ENCODE data around the gene TBC1D8B. TPM values are rescaled to one million over a fixed set of nuclear protein-coding genes. Genes with fewer than 3 reads are reported as not detected.

TBC1D8B gene
- total RNA-seq, 1 donor from 2014 or later: 1.4 TPM

GRCh38 chrX:106875151-106875550 lies 72.7 kb downstream of the TBC1D8B start:
- Histone ChIP-seq H3K27me3 (no peaks in the 10 kb centered on the region), H3K9ac (no peak overlapping the region), H4K20me1 (ENCODE audit: low read depth) (no peaks in the 10 kb centered on the region), H3F3A (ENCODE audit: low read depth) (no peaks in the 10 kb centered on the region), H3K36me3 (no peaks in the 10 kb centered on the region), H3K4me2 (no peak overlapping the region), H3K27ac (no peak overlapping the region), H3K79me2 (ENCODE audit: low read depth) (no peaks in the 10 kb centered on the region), H3K4me3 (no peak overlapping the region), H2AFZ (replicated peaks) (no peak overlapping the region), H3K9me3 (ENCODE audit: low read depth) (peaks cover 4% of the 10 kb centered on the region), H3K4me1 (no peaks in the 10 kb centered on the region)
- Mint-ChIP-seq H3K27me3 (ENCODE audit: insufficient read depth, low read depth) (no peaks in the 10 kb centered on the region), H3K27ac (no peak overlapping the region), H3K9me3 (no peaks in the 10 kb centered on the region), H3K4me3 (no peak overlapping the region), H3K36me3 (no peaks in the 10 kb centered on the region), H3K4me1 (no peaks in the 10 kb centered on the region)
- no peak for TF ChIP-seq EZH2phosphoT487 (IDR thresholded peaks at IDR 0.05)
- no peak for TF ChIP-seq CTCF (IDR thresholded peaks at IDR 0.05)
- TF ChIP-seq EZH2 (IDR thresholded peaks at IDR 0.05): no peak
- DNase-seq (ENCODE audit: low spot score): no peak

GRCh38 chrX:106889468-106889867 lies 87.0 kb downstream of the TBC1D8B start:
- Mint-ChIP-seq H3K36me3 (no peaks in the 10 kb centered on the region), H3K27ac (no peak overlapping the region), H3K4me3 (no peak overlapping the region), H3K4me1 (peaks cover 2% of the 10 kb centered on the region), H3K9me3 (no peaks in the 10 kb centered on the region), H3K27me3 (ENCODE audit: insufficient read depth, low read depth) (peaks cover 5% of the 10 kb centered on the region)
- H4K20me1 ChIP-seq (ENCODE audit: low read depth): no peaks in the 10 kb centered on the region
- H3K27me3 ChIP-seq: no peaks in the 10 kb centered on the region
- no peak overlapping the region for H3K4me3 ChIP-seq
- no peak for TF ChIP-seq EZH2 (IDR thresholded peaks at IDR 0.05)
- TF ChIP-seq CTCF (IDR thresholded peaks at IDR 0.05): no peak
- no peak for TF ChIP-seq EZH2phosphoT487 (IDR thresholded peaks at IDR 0.05)
- H3K36me3 ChIP-seq: no peaks in the 10 kb centered on the region
- no peaks in the 10 kb centered on the region for H3F3A ChIP-seq (ENCODE audit: low read depth)
- H3K79me2 ChIP-seq (ENCODE audit: low read depth): no peaks in the 10 kb centered on the region
- H3K9me3 ChIP-seq (ENCODE audit: low read depth): no peaks in the 10 kb centered on the region
- no peaks in the 10 kb centered on the region for H3K4me1 ChIP-seq
- no peak overlapping the region for H2AFZ ChIP-seq (replicated peaks)
- H3K27ac ChIP-seq: no peak overlapping the region
- no peak for DNase-seq (ENCODE audit: low spot score)
- H3K9ac ChIP-seq: no peak overlapping the region
- no peak overlapping the region for H3K4me2 ChIP-seq

- Histone ChIP-seq H3K9me3 (ENCODE audit: low read depth) (no peaks in the 10 kb centered on the region), H3K79me2 (ENCODE audit: low read depth) (no peaks in the 10 kb centered on the region), H4K20me1 (ENCODE audit: low read depth) (no peaks in the 10 kb centered on the region), H3K27ac (no peak overlapping the region), H3K27me3 (no peaks in the 10 kb centered on the region), H3K4me1 (no peaks in the 10 kb centered on the region), H3K9ac (no peak overlapping the region), H3F3A (ENCODE audit: low read depth) (no peaks in the 10 kb centered on the region), H2AFZ (replicated peaks) (no peak overlapping the region), H3K4me2 (no peak overlapping the region), H3K36me3 (no peaks in the 10 kb centered on the region), H3K4me3 (no peak overlapping the region)
- Mint-ChIP-seq H3K9me3 (no peaks in the 10 kb centered on the region), H3K27me3 (ENCODE audit: insufficient read depth, low read depth) (peaks cover 8% of the 10 kb centered on the region), H3K4me3 (no peak overlapping the region), H3K27ac (no peak overlapping the region), H3K4me1 (peaks cover 10% of the 10 kb centered on the region), H3K36me3 (no peaks in the 10 kb centered on the region)
- DNase-seq (ENCODE audit: low spot score): no peak
- TF ChIP-seq EZH2phosphoT487 (IDR thresholded peaks at IDR 0.05): no peak
- TF ChIP-seq CTCF (IDR thresholded peaks at IDR 0.05): no peak
- no peak for TF ChIP-seq EZH2 (IDR thresholded peaks at IDR 0.05)
Measured at GRCh38 chrX:106891762-106892460, 89.4 kb downstream of the TBC1D8B start.

Data from neural progenitor cell (in vitro differentiated cells).